Stimulated activated CD4-positive, alpha-beta T cell treated with anti-CD3 and anti-CD28 coated beads, Interleukin-12 subunit alpha, Interleukin-12 subunit beta, amount 100 ng/mL, for 4 hours (primary cell): ENCODE results near the gene MTARC1.
A peak's percentile ranks its signal among the peaks of the same experiment; 100 is the strongest.

Experiments
- DNase-seq: peaks from one replicate; pipeline ENCODE4 v3.0.0-alpha.2; 2020

MTARC1 gene

GRCh38 chr1:220807726-220808125 lies 21.0 kb downstream of the MTARC1 start:
- no peak for DNase-seq

GRCh38 chr1:220808345-220809186 lies 21.9 kb downstream of the MTARC1 start:
- no peak for DNase-seq

GRCh38 chr1:220809187-220809550 lies 22.5 kb downstream of the MTARC1 start:
- no peak for DNase-seq

GRCh38 chr1:220809704-220810103 lies 23.0 kb downstream of the MTARC1 start:
- DNase-seq, result no peak

GRCh38 chr1:220810179-220810653 lies 23.5 kb downstream of the MTARC1 start:
- peak; percentile 67 for DNase-seq

GRCh38 chr1:220810963-220811362 lies 24.2 kb downstream of the MTARC1 start:
- DNase-seq, result no peak

GRCh38 chr1:220811695-220812094 lies 25.0 kb downstream of the MTARC1 start:
- DNase-seq, result no peak

GRCh38 chr1:220812308-220812707 lies 25.6 kb downstream of the MTARC1 start:
- DNase-seq, result no peak

GRCh38 chr1:220813013-220813412 lies 26.3 kb downstream of the MTARC1 start:
- DNase-seq, result no peak

GRCh38 chr1:220815409-220815808 lies 28.7 kb downstream of the MTARC1 start:
- DNase-seq, result no peak

- DNase-seq, result no peak
Measured at GRCh38 chr1:220817907-220818306, 31.2 kb downstream of the MTARC1 start.

GRCh38 chr1:220818421-220819173 lies 31.9 kb downstream of the MTARC1 start:
- DNase-seq, result no peak

- no peak for DNase-seq
Measured at GRCh38 chr1:220819467-220820026, 32.8 kb downstream of the MTARC1 start.

- no peak for DNase-seq
Measured at GRCh38 chr1:220824031-220824989, 37.6 kb downstream of the MTARC1 start.

GRCh38 chr1:220825819-220826551 lies 39.3 kb downstream of the MTARC1 start:
- DNase-seq, result no peak

GRCh38 chr1:220826729-220827128 lies 40.0 kb downstream of the MTARC1 start:
- DNase-seq, result no peak

- no peak for DNase-seq
Measured at GRCh38 chr1:220827445-220828178, 40.9 kb downstream of the MTARC1 start.

- no peak for DNase-seq
Measured at GRCh38 chr1:220828179-220828490, 41.4 kb downstream of the MTARC1 start.

- DNase-seq, result no peak
Measured at GRCh38 chr1:220828950-220829586, 42.4 kb downstream of the MTARC1 start.

GRCh38 chr1:220833436-220833835 lies 46.7 kb downstream of the MTARC1 start:
- no peak for DNase-seq
